Neuronal stem cell (in vitro differentiated cells): ENCODE data around the gene TCEAL3.

Source experiments
- DNase-seq: peaks from one replicate; pipeline ENCODE4 v3.0.0-alpha.2; 2013; ENCODE audit warnings: low spot score
- H2AFZ ChIP-seq: one replicate; pipeline ENCODE4 v1.6.1; 2013; ENCODE audit warnings: mild to moderate bottlenecking, low read length, inconsistent platforms
- H2AK5ac ChIP-seq: 2 replicates; pipeline ENCODE4 v1.6.1; 2013; ENCODE audit warnings: low read depth, mild to moderate bottlenecking, inconsistent platforms, low read length, moderate library complexity, mixed read lengths
- H2BK120ac ChIP-seq: 2 replicates; pipeline ENCODE4 v1.6.1; 2013; ENCODE audit warnings: low read depth, mild to moderate bottlenecking, inconsistent platforms, low read length, moderate library complexity, mixed read lengths
- H2BK12ac ChIP-seq: one replicate; pipeline ENCODE4 v1.6.1; 2013; ENCODE audit warnings: low read length, inconsistent platforms
- H2BK15ac ChIP-seq: 2 replicates; pipeline ENCODE4 v1.6.1; 2013; ENCODE audit warnings: mild to moderate bottlenecking, low read length, inconsistent platforms, mixed read lengths
- H2BK5ac ChIP-seq: one replicate; pipeline ENCODE4 v1.6.1; 2013; ENCODE audit warnings: inconsistent platforms, mild to moderate bottlenecking, low read length, moderate library complexity
- H3K14ac ChIP-seq: one replicate; pipeline ENCODE4 v1.6.1; 2013; ENCODE audit warnings: low read length, inconsistent platforms
- H3K18ac ChIP-seq: 2 replicates; pipeline ENCODE4 v1.6.1; 2013; ENCODE audit warnings: low read length, inconsistent platforms
- H3K23ac ChIP-seq: 2 replicates; pipeline ENCODE4 v1.6.1; 2013; ENCODE audit warnings: low read depth, mild to moderate bottlenecking, mixed read lengths, low read length, inconsistent platforms; ENCODE audit not compliant: poor library complexity
- H3K27ac ChIP-seq: replicated peaks from 3 replicates; pipeline ENCODE4 v1.5.1; 2013; ENCODE audit warnings: low read length, inconsistent platforms
- H3K27me3 ChIP-seq, 3 experiments: 2 replicates each; pipeline ENCODE4 v1.6.1; 2013; ENCODE audit warnings: low read length in 3 of 3, mild to moderate bottlenecking in 2 of 3, inconsistent platforms in 1 of 3, low read depth in 1 of 3, mixed read lengths in 1 of 3, moderate library complexity in 1 of 3; ENCODE audit not compliant: control insufficient read depth in 3 of 3, insufficient read depth in 3 of 3
- H3K36me3 ChIP-seq, 2 donors: replicated peaks in 1 of 2; 2 replicates each; pipeline ENCODE4 v1.6.1; 2013; ENCODE audit warnings: low read length in 2 of 2; ENCODE audit not compliant: control insufficient read depth in 2 of 2, insufficient read depth in 2 of 2
- H3K4ac ChIP-seq: 2 replicates; pipeline ENCODE4 v1.6.1; 2013; ENCODE audit warnings: inconsistent platforms, mild to moderate bottlenecking, low read length, moderate library complexity
- H3K4me1 ChIP-seq, 2 donors: 1 replicate in 1 of 2; 2 replicates in 1 of 2; pipeline ENCODE4 v1.6.1; 2013; ENCODE audit warnings: low read length in 2 of 2, low read depth in 1 of 2; ENCODE audit not compliant: control insufficient read depth in 2 of 2, insufficient read depth in 1 of 2
- H3K4me2 ChIP-seq: one replicate; pipeline ENCODE4 v1.6.1; 2013; ENCODE audit warnings: mild to moderate bottlenecking, low read length, inconsistent platforms; ENCODE audit not compliant: insufficient read depth, poor library complexity, severe bottlenecking
- H3K4me3 ChIP-seq, 2 donors: 2 replicates each; pipeline ENCODE4 v1.5.1; 2013; ENCODE audit warnings: low read length in 2 of 2, mild to moderate bottlenecking in 2 of 2, inconsistent platforms in 1 of 2, moderate library complexity in 1 of 2
- H3K79me1 ChIP-seq: one replicate; pipeline ENCODE4 v1.6.1; 2013; ENCODE audit warnings: low read depth, mild to moderate bottlenecking, inconsistent platforms, low read length, moderate library complexity
- H3K9ac ChIP-seq: one replicate; pipeline ENCODE4 v1.6.1; 2013; ENCODE audit warnings: mild to moderate bottlenecking, low read depth, low read length, inconsistent platforms; ENCODE audit not compliant: poor library complexity
- H3K9me3 ChIP-seq, 2 donors: replicated peaks in 1 of 2; 2 replicates each; pipeline versions ENCODE3 to v1.6.1; 2013; ENCODE audit warnings: low read length in 2 of 2, mild to moderate bottlenecking in 2 of 2, inconsistent platforms in 1 of 2, low read depth in 1 of 2, mixed read lengths in 1 of 2, moderate library complexity in 1 of 2; ENCODE audit not compliant: control insufficient read depth in 2 of 2, insufficient read depth in 1 of 2
- H4K8ac ChIP-seq: one replicate; pipeline ENCODE4 v1.6.1; 2013; ENCODE audit warnings: low read depth, mild to moderate bottlenecking, inconsistent platforms, low read length, moderate library complexity
- H4K91ac ChIP-seq: one replicate; pipeline ENCODE4 v1.6.1; 2013; ENCODE audit warnings: low read length, low read depth, mild to moderate bottlenecking, inconsistent platforms; ENCODE audit not compliant: poor library complexity
- WGBS, 2 donors: extraction: QIAGEN DNeasy Blood & Tissue Kit; methylation state at CpG; one replicate each; pipeline ENCODE4 v1.1.7; 2013; ENCODE audit warnings: missing lambda C conversion rate in 2 of 2, mixed read lengths in 1 of 2; ENCODE audit not compliant: insufficient read length in 2 of 2, insufficient replicate concordance in 1 of 2; ENCODE audit errors: extremely low coverage in 2 of 2; 5-methylcytosine and 5-hydroxymethylcytosine counted together

TCEAL3 gene

GRCh38 chrX:103630171-103630511, 22.4 kb downstream of the TCEAL3 start:
- no peak overlapping the region for H3K18ac ChIP-seq
- peaks cover 1 to 3% of the 10 kb centered on the region in 2 donors for H3K4me1 ChIP-seq
- peak overlapping the region in 1 of 2 donors; percentile 59 for H3K4me3 ChIP-seq
- H2BK15ac ChIP-seq, result no peak overlapping the region
- H3K4me2 ChIP-seq, result peak overlapping the region; percentile 48
- DNase-seq, result no peak
- no peak overlapping the region for H2BK12ac ChIP-seq
- H2AFZ ChIP-seq, result peak overlapping the region; percentile 86
- H3K9ac ChIP-seq, result no peak overlapping the region
- WGBS, 2 donors, result no CpG with 5 or more reads among the region's 6 CpGs
- H3K14ac ChIP-seq, result no peak overlapping the region
- H3K36me3 ChIP-seq, result no peaks in the 10 kb centered on the region
- H3K27ac ChIP-seq, result no peak overlapping the region
- no peaks in the 10 kb centered on the region for H3K27me3 ChIP-seq
- no peak overlapping the region for H3K23ac ChIP-seq
- no peak overlapping the region for H3K4ac ChIP-seq
- no peak overlapping the region for H2AK5ac ChIP-seq
- no peak overlapping the region for H2BK5ac ChIP-seq
- no peaks in the 10 kb centered on the region for H3K79me1 ChIP-seq
- H4K8ac ChIP-seq, result no peak overlapping the region
- H2BK120ac ChIP-seq, result no peak overlapping the region
- H4K91ac ChIP-seq, result no peak overlapping the region
- no peaks in the 10 kb centered on the region for H3K9me3 ChIP-seq

GRCh38 chrX:103631145-103631544, 23.4 kb downstream of the TCEAL3 start:
- Histone ChIP-seq H2BK15ac (no peak overlapping the region), H3K9me3 (no peaks in the 10 kb centered on the region), H2AFZ (no peak overlapping the region), H3K79me1 (no peaks in the 10 kb centered on the region), H3K4me2 (no peak overlapping the region), H3K18ac (no peak overlapping the region), H4K8ac (no peak overlapping the region), H2BK5ac (no peak overlapping the region), H3K27me3 (no peaks in the 10 kb centered on the region), H3K23ac (no peak overlapping the region), H3K4me3 (no peak overlapping the region), H3K4me1 (peaks cover 0 to 2% of the 10 kb centered on the region in 2 donors), H3K9ac (no peak overlapping the region), H3K36me3 (no peaks in the 10 kb centered on the region), H4K91ac (no peak overlapping the region), H3K4ac (no peak overlapping the region), H3K14ac (no peak overlapping the region), H2AK5ac (no peak overlapping the region), H2BK120ac (no peak overlapping the region), H2BK12ac (no peak overlapping the region), H3K27ac (no peak overlapping the region)
- DNase-seq, result no peak
- no CpG with 5 or more reads among the region's 5 CpGs for WGBS, 2 donors

- Histone ChIP-seq H3K4me2 (no peak overlapping the region), H2AFZ (no peak overlapping the region), H3K79me1 (no peaks in the 10 kb centered on the region), H3K23ac (no peak overlapping the region), H3K36me3 (no peaks in the 10 kb centered on the region), H3K14ac (no peak overlapping the region), H3K4me1 (peaks cover 5 to 7% of the 10 kb centered on the region in 2 donors), H4K91ac (no peak overlapping the region), H3K4me3 (no peak overlapping the region), H3K18ac (no peak overlapping the region), H3K27me3 (no peaks in the 10 kb centered on the region), H3K27ac (no peak overlapping the region), H4K8ac (no peak overlapping the region), H3K9me3 (no peaks in the 10 kb centered on the region), H3K9ac (no peak overlapping the region), H3K4ac (no peak overlapping the region), H2AK5ac (no peak overlapping the region), H2BK120ac (no peak overlapping the region), H2BK15ac (no peak overlapping the region), H2BK5ac (no peak overlapping the region), H2BK12ac (no peak overlapping the region)
- WGBS, 2 donors, result no CpG with 5 or more reads among the region's 2 CpGs
- no peak for DNase-seq
Measured at GRCh38 chrX:103635436-103635835, 27.7 kb downstream of the TCEAL3 start.

- Histone ChIP-seq H2BK12ac (no peak overlapping the region), H3K14ac (no peak overlapping the region), H3K79me1 (no peaks in the 10 kb centered on the region), H4K91ac (no peak overlapping the region), H3K9ac (no peak overlapping the region), H3K9me3 (no peaks in the 10 kb centered on the region), H3K23ac (no peak overlapping the region), H3K4me3 (no peak overlapping the region), H4K8ac (no peak overlapping the region), H3K27me3 (peaks cover 0 to 4% (median 0%) of the 10 kb centered on the region in 3 experiments), H3K4me2 (no peak overlapping the region), H3K18ac (no peak overlapping the region), H2BK15ac (no peak overlapping the region), H3K4me1 (peaks cover 5 to 9% of the 10 kb centered on the region in 2 donors), H2AFZ (peak overlapping the region; percentile 68), H2AK5ac (no peak overlapping the region), H2BK120ac (no peak overlapping the region), H3K27ac (no peak overlapping the region), H2BK5ac (no peak overlapping the region), H3K36me3 (no peaks in the 10 kb centered on the region), H3K4ac (no peak overlapping the region)
- no CpG with 5 or more reads among the region's 2 CpGs for WGBS, 2 donors
- DNase-seq, result no peak
Measured at GRCh38 chrX:103637604-103638338, 30.0 kb downstream of the TCEAL3 start.
